Measurements from ENCODE around the gene KIR3DL1.
"Not testable (repeated sequence)": the region's sequence is repeated elsewhere in the genome, so short reads cannot be mapped to it uniquely, and the experiment has no call there.

The KIR3DL1 gene

GRCh38 chr19:54850930-54851329 lies 34.7 kb downstream of the KIR3DL1 start:
- no peak overlapping the region for H3K4me3 ChIP-seq (ENCODE audit: low read depth, low read length)
- TF ChIP-seq, protein P1, sequence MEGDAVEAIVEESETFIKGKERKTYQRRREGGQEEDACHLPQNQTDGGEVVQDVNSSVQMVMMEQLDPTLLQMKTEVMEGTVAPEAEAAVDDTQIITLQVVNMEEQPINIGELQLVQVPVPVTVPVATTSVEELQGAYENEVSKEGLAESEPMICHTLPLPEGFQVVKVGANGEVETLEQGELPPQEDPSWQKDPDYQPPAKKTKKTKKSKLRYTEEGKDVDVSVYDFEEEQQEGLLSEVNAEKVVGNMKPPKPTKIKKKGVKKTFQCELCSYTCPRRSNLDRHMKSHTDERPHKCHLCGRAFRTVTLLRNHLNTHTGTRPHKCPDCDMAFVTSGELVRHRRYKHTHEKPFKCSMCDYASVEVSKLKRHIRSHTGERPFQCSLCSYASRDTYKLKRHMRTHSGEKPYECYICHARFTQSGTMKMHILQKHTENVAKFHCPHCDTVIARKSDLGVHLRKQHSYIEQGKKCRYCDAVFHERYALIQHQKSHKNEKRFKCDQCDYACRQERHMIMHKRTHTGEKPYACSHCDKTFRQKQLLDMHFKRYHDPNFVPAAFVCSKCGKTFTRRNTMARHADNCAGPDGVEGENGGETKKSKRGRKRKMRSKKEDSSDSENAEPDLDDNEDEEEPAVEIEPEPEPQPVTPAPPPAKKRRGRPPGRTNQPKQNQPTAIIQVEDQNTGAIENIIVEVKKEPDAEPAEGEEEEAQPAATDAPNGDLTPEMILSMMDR (IDR thresholded peaks at IDR 0.05; ENCODE audit: low read depth, low read length, missing control alignments), result no peak
- no peak for DNase-seq (ENCODE audit: low read depth)
- in situ Hi-C loops (cut with HindIII; ENCODE audit: low sequenced_read_pairs), result no loop called here

- TF ChIP-seq, protein P1 (IDR thresholded peaks at IDR 0.05; ENCODE audit: low read depth, low read length, missing control alignments), result no peak
- DNase-seq (ENCODE audit: low read depth), result no peak
- in situ Hi-C loops (cut with HindIII; ENCODE audit: low sequenced_read_pairs), result no loop called here
- no peak overlapping the region for H3K4me3 ChIP-seq (ENCODE audit: low read depth, low read length)
Observed at GRCh38 chr19:54851353-54851752, 35.1 kb downstream of the KIR3DL1 start.

DNA sequence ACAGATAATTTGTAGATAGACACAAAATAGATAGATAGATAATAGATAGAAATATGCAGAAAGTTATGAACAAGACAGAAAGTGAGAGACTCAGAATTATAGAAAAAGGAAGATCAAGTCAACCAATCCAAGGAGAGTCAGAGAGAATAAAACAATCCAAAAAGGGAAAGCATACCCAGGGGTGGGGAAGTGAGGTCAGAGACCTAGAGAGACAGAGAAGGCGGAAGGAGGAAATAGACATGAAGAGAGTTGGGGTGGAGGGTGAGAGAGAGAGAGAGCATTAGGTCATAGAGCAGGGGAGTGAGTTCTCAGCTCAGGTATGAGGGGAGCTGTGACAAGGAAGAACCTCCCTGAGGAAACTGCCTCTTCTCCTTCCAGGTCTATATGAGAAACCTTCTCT lies 39.0 kb downstream of the KIR3DL1 start:
- in situ Hi-C loops (cut with HindIII; ENCODE audit: low sequenced_read_pairs); DNase-seq (ENCODE audit: low read depth); H3K4me3 ChIP-seq (ENCODE audit: low read depth, low read length): not testable (repeated sequence)

GRCh38 chr19:54858476-54858875 lies 42.2 kb downstream of the KIR3DL1 start:
- in situ Hi-C loops (cut with HindIII; ENCODE audit: low sequenced_read_pairs); H3K4me3 ChIP-seq (ENCODE audit: low read depth, low read length); DNase-seq (ENCODE audit: low read depth): not testable (repeated sequence)

DNA sequence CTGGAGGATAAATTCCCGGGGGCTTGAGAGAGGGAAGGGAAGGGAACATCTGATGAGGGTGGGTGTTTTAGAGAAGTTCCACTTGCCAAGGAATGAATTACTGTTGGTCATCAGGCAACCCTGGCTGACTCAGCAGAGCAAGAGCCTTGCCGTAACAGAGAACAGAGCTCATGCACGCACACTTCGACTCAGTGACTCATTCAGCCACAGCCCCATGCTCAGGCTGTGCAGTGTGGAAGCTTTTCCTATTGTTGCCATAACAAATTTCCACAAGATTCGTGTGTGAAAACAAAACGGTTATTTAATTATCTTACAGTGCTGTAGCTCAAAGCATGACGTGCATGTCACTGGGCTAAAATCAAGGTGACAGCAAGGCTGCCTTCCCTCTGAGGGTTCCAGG lies 43.2 kb downstream of the KIR3DL1 start:
- in situ Hi-C loops (cut with HindIII; ENCODE audit: low sequenced_read_pairs); DNase-seq (ENCODE audit: low read depth); H3K4me3 ChIP-seq (ENCODE audit: low read depth, low read length): not testable (repeated sequence)

DNA sequence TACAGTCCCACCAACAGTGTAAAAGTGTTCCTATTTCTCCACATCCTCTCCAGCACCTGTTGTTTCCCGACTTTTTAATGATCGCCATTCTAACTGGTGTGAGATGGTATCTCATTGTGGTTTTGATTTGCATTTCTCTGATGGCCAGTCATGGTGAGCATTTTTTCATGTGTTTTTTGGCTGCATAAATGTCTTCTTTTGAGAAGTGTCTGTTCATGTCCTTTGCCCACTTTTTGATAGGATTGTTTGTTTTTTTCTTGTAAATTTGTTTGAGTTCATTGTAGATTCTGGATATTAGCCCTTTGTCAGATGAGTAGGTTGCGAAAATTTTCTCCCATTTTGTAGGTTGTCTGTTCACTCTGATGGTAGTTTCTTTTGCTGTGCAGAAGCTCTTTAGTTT lies 47.2 kb downstream of the KIR3DL1 start:
- in situ Hi-C loops (cut with HindIII; ENCODE audit: low sequenced_read_pairs); DNase-seq (ENCODE audit: low read depth); H3K4me3 ChIP-seq (ENCODE audit: low read depth, low read length): not testable (repeated sequence)

- no peak for DNase-seq (ENCODE audit: low read depth)
- TF ChIP-seq, protein P1 (IDR thresholded peaks at IDR 0.05; ENCODE audit: low read depth, low read length, missing control alignments), result no peak
- in situ Hi-C loops (cut with HindIII; ENCODE audit: low sequenced_read_pairs), result no loop called here
- H3K4me3 ChIP-seq (ENCODE audit: low read depth, low read length), result no peak overlapping the region
Observed at GRCh38 chr19:54871696-54872095, 55.4 kb downstream of the KIR3DL1 start.

- in situ Hi-C loops (cut with HindIII; ENCODE audit: low sequenced_read_pairs), result no loop called here
- H3K4me3 ChIP-seq (ENCODE audit: low read depth, low read length), result no peak within 1 kb of the TSS
- no peak for DNase-seq (ENCODE audit: low read depth)
- TF ChIP-seq, protein P1 (IDR thresholded peaks at IDR 0.05; ENCODE audit: low read depth, low read length, missing control alignments), result no peak
Observed at GRCh38 chr19:54873990-54874389, 57.7 kb downstream of the KIR3DL1 start, which contains the start of gene FCAR. FCAR (plus strand) TSS chr19:54874235; CDS start chr19:54874290, 55 bp downstream.

DNA sequence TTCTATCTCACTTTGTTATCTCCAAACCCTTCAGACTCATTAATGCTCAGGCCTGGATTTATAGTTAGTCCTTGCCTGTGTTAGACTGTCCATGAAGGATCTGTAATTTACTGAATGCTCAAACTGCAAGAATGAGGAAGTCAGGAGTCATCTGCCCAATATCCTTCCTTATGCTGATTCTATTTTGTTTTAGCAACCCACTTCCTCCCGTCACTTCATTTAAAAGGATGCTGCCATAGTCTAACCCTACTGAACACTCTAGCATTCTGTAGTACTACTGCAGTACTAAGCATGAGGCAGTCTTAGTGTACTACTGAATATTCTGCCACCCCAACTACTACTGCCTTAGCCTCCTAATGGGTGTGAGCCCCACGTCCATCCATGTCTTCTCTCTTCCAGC lies 59.2 kb downstream of the KIR3DL1 start:
- no peak for DNase-seq (ENCODE audit: low read depth)
- in situ Hi-C loops (cut with HindIII; ENCODE audit: low sequenced_read_pairs), result no loop called here
- no peak overlapping the region for H3K4me3 ChIP-seq (ENCODE audit: low read depth, low read length)
- TF ChIP-seq, protein P1 (IDR thresholded peaks at IDR 0.05; ENCODE audit: low read depth, low read length, missing control alignments), result no peak

All from astrocyte of the cerebellum (primary cell).